ENCODE measurements around the gene ARMC7.

- TF ChIP-seq, protein P1, sequence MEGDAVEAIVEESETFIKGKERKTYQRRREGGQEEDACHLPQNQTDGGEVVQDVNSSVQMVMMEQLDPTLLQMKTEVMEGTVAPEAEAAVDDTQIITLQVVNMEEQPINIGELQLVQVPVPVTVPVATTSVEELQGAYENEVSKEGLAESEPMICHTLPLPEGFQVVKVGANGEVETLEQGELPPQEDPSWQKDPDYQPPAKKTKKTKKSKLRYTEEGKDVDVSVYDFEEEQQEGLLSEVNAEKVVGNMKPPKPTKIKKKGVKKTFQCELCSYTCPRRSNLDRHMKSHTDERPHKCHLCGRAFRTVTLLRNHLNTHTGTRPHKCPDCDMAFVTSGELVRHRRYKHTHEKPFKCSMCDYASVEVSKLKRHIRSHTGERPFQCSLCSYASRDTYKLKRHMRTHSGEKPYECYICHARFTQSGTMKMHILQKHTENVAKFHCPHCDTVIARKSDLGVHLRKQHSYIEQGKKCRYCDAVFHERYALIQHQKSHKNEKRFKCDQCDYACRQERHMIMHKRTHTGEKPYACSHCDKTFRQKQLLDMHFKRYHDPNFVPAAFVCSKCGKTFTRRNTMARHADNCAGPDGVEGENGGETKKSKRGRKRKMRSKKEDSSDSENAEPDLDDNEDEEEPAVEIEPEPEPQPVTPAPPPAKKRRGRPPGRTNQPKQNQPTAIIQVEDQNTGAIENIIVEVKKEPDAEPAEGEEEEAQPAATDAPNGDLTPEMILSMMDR (IDR thresholded peaks at IDR 0.05): no peak
- peak; percentile 87 to 99 for TF ChIP-seq POLR2A (IDR thresholded peaks at IDR 0.05)
These were observed 44.7 kb downstream of the ARMC7 start, which contains the start of gene JPT1 for GRCh38 chr17:75154195-75155106.

Measured in heart left ventricle (tissue), 13 donors.